ENCODE data around the gene NOP16.
A peak's percentile ranks its signal among the peaks of the same experiment; 100 is the strongest.

NOP16 gene

GRCh38 chr5:176391479-176391878, 3.1 kb upstream of the NOP16 start:
- no peak overlapping the region for H3K4me3 ChIP-seq (ENCODE audit: low read length)
- no peak for DNase-seq (ENCODE audit: low read depth, low spot score)

GRCh38 chr5:176389135-176390123, 1.0 kb upstream of the NOP16 start:
- peak overlapping the region; percentile 82 for H3K4me3 ChIP-seq (ENCODE audit: low read length)
- DNase-seq (ENCODE audit: low read depth, low spot score), result no peak

- peak; percentile 6 for DNase-seq (ENCODE audit: low read depth, low spot score)
- peak overlapping the region; percentile 82 for H3K4me3 ChIP-seq (ENCODE audit: low read length)
Measured at GRCh38 chr5:176388003-176388443, 375 bp downstream of the NOP16 start.

GRCh38 chr5:176387384-176387925, 943 bp downstream of the NOP16 start:
- DNase-seq (ENCODE audit: low read depth, low spot score), result peak; percentile 9
- H3K4me3 ChIP-seq (ENCODE audit: low read length), result peak overlapping the region; percentile 82

GRCh38 chr5:176386491-176386890, 1.9 kb downstream of the NOP16 start:
- no peak overlapping the region for H3K4me3 ChIP-seq (ENCODE audit: low read length)
- DNase-seq (ENCODE audit: low read depth, low spot score), result no peak

GRCh38 chr5:176384991-176385390, 3.4 kb downstream of the NOP16 start:
- no peak overlapping the region for H3K4me3 ChIP-seq (ENCODE audit: low read length)
- no peak for DNase-seq (ENCODE audit: low read depth, low spot score)

GRCh38 chr5:176384366-176384930, 4.0 kb downstream of the NOP16 start:
- DNase-seq (ENCODE audit: low read depth, low spot score), result no peak
- no peak overlapping the region for H3K4me3 ChIP-seq (ENCODE audit: low read length)

- no peak overlapping the region for H3K4me3 ChIP-seq (ENCODE audit: low read length)
- no peak for DNase-seq (ENCODE audit: low read depth, low spot score)
Measured at GRCh38 chr5:176383961-176384360, 4.4 kb downstream of the NOP16 start.

- no peak for DNase-seq (ENCODE audit: low read depth, low spot score)
- no peak overlapping the region for H3K4me3 ChIP-seq (ENCODE audit: low read length)
Measured at GRCh38 chr5:176383248-176383905, 5.0 kb downstream of the NOP16 start.

GRCh38 chr5:176382721-176383120, 5.7 kb downstream of the NOP16 start:
- no peak for DNase-seq (ENCODE audit: low read depth, low spot score)
- no peak overlapping the region for H3K4me3 ChIP-seq (ENCODE audit: low read length)

GRCh38 chr5:176381979-176382378, 6.4 kb downstream of the NOP16 start:
- DNase-seq (ENCODE audit: low read depth, low spot score), result no peak
- H3K4me3 ChIP-seq (ENCODE audit: low read length), result no peak overlapping the region

GRCh38 chr5:176381423-176381822, 7.0 kb downstream of the NOP16 start:
- no peak for DNase-seq (ENCODE audit: low read depth, low spot score)
- H3K4me3 ChIP-seq (ENCODE audit: low read length), result no peak overlapping the region

- DNase-seq (ENCODE audit: low read depth, low spot score), result no peak
- no peak overlapping the region for H3K4me3 ChIP-seq (ENCODE audit: low read length)
Measured at GRCh38 chr5:176379881-176380280, 8.5 kb downstream of the NOP16 start.

GRCh38 chr5:176373100-176373818, 15.1 kb downstream of the NOP16 start:
- DNase-seq (ENCODE audit: low read depth, low spot score), result no peak
- no peak overlapping the region for H3K4me3 ChIP-seq (ENCODE audit: low read length)

- H3K4me3 ChIP-seq (ENCODE audit: low read length), result no peak overlapping the region
- no peak for DNase-seq (ENCODE audit: low read depth, low spot score)
Measured at GRCh38 chr5:176371621-176372539, 16.5 kb downstream of the NOP16 start.

- DNase-seq (ENCODE audit: low read depth, low spot score), result no peak
- no peak overlapping the region for H3K4me3 ChIP-seq (ENCODE audit: low read length)
Measured at GRCh38 chr5:176369934-176370711, 18.3 kb downstream of the NOP16 start.

GRCh38 chr5:176368726-176369125, 19.7 kb downstream of the NOP16 start:
- no peak overlapping the region for H3K4me3 ChIP-seq (ENCODE audit: low read length)
- no peak for DNase-seq (ENCODE audit: low read depth, low spot score)
